RWPE1 (cell line): ENCODE measurements around the gene OSBPL9.

Source experiments
- CTCF ChIA-PET: fragments of 350-600 bp; sonication (Branson Sonifier 250); formaldehyde crosslinking; extraction: SDS; loops from one replicate; lab custom pipeline; 2021; lab: Yijun Ruan, JAX
- POLR2A ChIA-PET: fragments of 400-600 bp; formaldehyde crosslinking; extraction: SDS; loops from one replicate; lab custom pipeline; 2020; ENCODE audit warnings: antibody characterized with exemption; ENCODE audit not compliant: low non-redundant PET; lab: Yijun Ruan, JAX
- DNase-seq: peaks from one replicate; pipeline ENCODE4 v3.0.0; 2012; ENCODE audit warnings: low spot score
- H3K27ac ChIP-seq: fragments of 450-650 bp; 2 replicates; pipeline ENCODE4 v1.5.1; 2017
- TF ChIP-seq, protein P1 (sequence below): fragments of 450-650 bp; conservative IDR thresholded peaks from 2 replicates; pipeline ENCODE4 v1.5.1; 2017; ENCODE audit warnings: low read depth, mild to moderate bottlenecking

The OSBPL9 gene

DNA sequence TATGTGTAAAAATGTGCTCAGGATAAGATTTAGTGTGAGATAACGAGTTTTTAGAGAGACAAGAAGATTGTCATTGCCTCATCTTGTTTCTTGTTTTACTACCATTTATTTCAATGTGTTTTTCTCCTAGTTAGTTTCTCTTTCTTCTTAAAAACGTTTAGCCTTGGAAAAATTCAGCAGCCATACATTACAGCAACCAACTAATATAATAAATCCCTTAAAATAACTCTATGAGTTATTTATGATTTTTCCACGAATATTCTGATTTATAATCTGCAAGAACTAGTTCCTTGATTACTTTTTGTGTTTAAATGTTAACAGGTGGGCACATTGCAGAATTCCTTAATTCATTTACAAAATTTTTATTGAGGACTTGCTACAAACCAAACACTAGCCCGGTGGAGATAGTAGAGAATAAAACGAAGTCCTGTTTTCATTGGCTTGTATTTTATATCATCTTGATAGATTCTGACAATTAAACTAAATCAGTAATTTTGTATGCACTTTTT lies 118.9 kb downstream of the OSBPL9 start:
- CTCF ChIA-PET, result no interaction called here
- POLR2A ChIA-PET, result no interaction called here
- TF ChIP-seq, protein P1, sequence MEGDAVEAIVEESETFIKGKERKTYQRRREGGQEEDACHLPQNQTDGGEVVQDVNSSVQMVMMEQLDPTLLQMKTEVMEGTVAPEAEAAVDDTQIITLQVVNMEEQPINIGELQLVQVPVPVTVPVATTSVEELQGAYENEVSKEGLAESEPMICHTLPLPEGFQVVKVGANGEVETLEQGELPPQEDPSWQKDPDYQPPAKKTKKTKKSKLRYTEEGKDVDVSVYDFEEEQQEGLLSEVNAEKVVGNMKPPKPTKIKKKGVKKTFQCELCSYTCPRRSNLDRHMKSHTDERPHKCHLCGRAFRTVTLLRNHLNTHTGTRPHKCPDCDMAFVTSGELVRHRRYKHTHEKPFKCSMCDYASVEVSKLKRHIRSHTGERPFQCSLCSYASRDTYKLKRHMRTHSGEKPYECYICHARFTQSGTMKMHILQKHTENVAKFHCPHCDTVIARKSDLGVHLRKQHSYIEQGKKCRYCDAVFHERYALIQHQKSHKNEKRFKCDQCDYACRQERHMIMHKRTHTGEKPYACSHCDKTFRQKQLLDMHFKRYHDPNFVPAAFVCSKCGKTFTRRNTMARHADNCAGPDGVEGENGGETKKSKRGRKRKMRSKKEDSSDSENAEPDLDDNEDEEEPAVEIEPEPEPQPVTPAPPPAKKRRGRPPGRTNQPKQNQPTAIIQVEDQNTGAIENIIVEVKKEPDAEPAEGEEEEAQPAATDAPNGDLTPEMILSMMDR, result no peak
- no peak for DNase-seq
- no peak overlapping the region for H3K27ac ChIP-seq

DNA sequence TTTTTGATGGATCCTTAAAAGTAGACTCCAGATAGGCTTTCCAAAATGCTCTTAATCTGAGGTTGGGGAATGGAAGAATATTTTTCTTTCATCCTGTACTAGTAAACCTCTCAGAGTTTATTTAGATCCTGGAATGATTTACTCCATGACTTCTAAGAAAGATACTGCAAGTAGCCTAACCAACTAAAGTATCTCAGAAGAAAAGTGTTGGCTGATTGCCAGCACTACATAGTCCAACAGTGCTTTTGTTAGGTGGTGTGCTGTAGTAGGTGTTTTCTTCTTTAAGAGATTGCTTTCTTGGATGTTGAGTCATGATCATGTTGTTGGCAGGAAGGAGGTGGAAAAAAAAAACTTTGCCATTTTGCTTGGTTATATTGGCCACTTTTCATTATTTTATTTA lies 119.8 kb downstream of the OSBPL9 start:
- CTCF ChIA-PET, result interaction anchor here (0.9 kb wide), 1 partner anchor 182 kb away, joined by 3 read pairs; no protein-coding TSS in a partner anchor
- H3K27ac ChIP-seq, result no peak overlapping the region
- POLR2A ChIA-PET, result no interaction called here
- peak; percentile 49 for DNase-seq
- TF ChIP-seq, protein P1, result no peak

DNA sequence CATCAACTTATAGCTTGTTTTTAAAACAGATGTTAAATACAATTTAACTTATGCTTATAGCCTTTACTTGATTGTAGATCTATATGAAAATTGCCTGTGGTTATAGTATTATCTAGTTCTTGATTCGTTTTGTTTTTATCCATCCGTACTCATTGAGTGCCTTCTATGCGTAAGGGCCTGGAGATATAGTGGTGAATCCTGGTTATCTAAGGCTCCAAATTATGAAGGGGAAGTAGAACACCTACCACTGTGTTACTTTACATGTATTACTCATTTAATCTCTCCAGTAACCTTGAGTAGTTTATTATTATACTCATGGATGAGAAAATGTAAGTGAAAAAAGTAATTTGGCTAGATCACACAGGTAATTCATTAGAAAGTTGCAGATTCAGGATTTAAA lies 121.8 kb downstream of the OSBPL9 start:
- ChIA-PET CTCF (interaction anchor here (0.6 to 0.8 kb wide), 2 partner anchors 8 to 111 kb away, joined by 3 read pairs; no protein-coding TSS in a partner anchor), POLR2A (no interaction called here)
- TF ChIP-seq, protein P1, result no peak
- DNase-seq, result no peak
- H3K27ac ChIP-seq, result no peak overlapping the region

DNA sequence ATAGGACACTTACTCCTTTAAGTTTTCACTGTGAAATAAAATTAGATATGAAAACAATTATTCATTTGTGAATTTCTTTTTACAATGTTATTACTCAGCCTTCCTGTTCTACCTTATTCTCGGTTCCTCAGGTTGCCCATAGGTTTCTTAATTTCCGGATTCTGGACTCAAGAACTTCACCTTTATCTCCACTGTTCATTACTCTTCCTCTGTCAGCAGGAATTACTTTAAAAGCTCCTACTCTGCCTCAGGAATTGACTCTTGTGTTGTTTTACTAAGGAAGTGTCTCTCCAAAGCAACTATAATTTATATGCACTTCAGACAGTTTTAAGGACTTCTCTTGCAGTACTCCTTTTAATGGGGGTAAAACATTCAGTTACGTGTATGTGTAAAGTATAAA lies 123.8 kb downstream of the OSBPL9 start:
- POLR2A ChIA-PET, result no interaction called here
- CTCF ChIA-PET, result interaction anchor here (0.6 kb wide), 1 partner anchor 273 kb away, joined by 3 read pairs; no protein-coding TSS in a partner anchor

DNA sequence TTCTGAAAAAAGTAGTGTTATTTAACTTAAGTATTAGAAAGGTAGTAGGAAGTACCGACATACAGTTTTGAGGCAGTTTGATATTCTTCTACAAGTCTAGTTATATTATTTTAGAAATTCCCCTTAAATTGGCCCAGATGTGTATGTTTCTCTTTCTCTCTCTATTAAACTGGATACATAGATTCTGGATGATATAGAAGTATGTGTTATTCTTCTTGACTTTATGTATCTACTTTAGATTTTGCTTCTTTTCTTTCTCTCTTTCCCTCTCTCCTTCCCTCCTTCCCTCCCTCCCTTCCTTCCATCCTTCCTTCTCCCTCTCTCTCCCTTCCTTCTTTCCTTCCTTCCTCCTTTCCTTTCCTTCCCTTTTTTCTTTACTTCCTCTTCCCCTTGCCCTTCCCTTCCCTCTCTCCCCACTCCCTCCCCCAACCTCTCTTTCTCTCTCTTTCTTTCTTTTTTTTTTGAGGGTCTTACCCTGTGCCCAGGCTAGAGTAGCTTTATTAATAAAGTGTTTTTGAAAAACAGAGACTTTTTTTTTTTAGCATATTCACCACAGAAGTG lies 124.3 kb downstream of the OSBPL9 start:
- CTCF ChIA-PET, result interaction anchor here (0.7 kb wide), 2 partner anchors 14 to 146 kb away, joined by 3 read pairs; no protein-coding TSS in a partner anchor
- no peak for DNase-seq
- TF ChIP-seq, protein P1, result no peak
- H3K27ac ChIP-seq, result no peak overlapping the region
- POLR2A ChIA-PET, result no interaction called here

More for the DNA sequence above, 123.8 kb downstream of the OSBPL9 start:
- TF ChIP-seq, protein P1, result no peak
- no peak for DNase-seq
- H3K27ac ChIP-seq, result no peak overlapping the region

DNA sequence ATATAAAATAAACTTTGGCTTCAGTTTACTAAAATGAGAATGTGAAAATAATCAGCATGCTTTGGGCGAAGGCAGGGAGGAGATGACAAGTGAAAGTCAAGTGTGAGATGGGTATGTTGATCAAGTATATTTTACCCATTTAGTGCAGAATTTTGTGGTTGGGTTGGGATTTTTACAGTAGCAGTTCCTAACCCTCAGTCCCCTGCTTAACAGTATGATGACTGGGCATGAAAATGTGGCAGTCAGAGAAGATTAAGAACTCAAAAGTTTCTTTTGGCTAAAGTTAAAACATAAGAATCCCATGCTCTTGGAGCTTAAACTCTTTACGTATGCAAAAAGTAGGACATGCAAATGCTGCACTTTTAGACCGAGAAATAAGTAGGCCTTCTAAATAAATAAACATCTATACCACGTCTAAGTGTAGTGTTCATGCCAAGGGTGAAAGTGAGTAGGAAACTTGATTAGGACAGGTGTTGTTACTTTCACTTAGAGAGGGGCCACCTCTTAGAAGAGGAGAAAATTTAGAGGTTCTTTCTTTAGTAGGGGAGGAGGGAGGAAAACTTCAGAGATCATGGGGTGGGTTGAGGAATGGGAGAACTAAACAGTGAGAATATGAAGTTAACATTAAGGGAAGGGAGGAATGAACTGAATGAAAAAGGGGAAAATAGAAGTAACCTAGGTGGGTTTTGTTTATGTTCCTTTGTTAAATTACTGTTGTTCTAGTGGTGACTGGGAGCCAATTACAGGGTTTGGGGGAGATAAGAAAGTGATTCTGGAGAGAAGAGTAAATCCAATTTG lies 127.8 kb downstream of the OSBPL9 start:
- POLR2A ChIA-PET, result no interaction called here
- DNase-seq, result no peak
- no peak overlapping the region for H3K27ac ChIP-seq
- CTCF ChIA-PET, result no interaction called here
- TF ChIP-seq, protein P1, result no peak
